HG02798 (cell line): ENCODE measurements around the gene PPP1R13B.

Source experiments
- ATAC-seq: cut with Tn5 transposase; IDR thresholded peaks from one replicate; pipeline ENCODE4 v1.9.1; 2021; ENCODE audit warnings: mild to moderate bottlenecking; ENCODE audit not compliant: unreplicated experiment, poor library complexity

PPP1R13B gene

GRCh38 chr14:103704708-103705107 lies 142.7 kb downstream of the PPP1R13B start:
- no peak for ATAC-seq

- no peak for ATAC-seq
These were observed 143.7 kb downstream of the PPP1R13B start for GRCh38 chr14:103703433-103704385.

GRCh38 chr14:103702497-103703432 lies 144.6 kb downstream of the PPP1R13B start:
- no peak for ATAC-seq

GRCh38 chr14:103702095-103702494 lies 145.3 kb downstream of the PPP1R13B start:
- ATAC-seq = no peak

- no peak for ATAC-seq
These were observed 146.5 kb downstream of the PPP1R13B start for GRCh38 chr14:103700753-103701490.

GRCh38 chr14:103699901-103700752 lies 147.2 kb downstream of the PPP1R13B start:
- ATAC-seq = no peak

- no peak for ATAC-seq
These were observed 148.1 kb downstream of the PPP1R13B start for GRCh38 chr14:103699261-103699661.

- ATAC-seq = no peak
These were observed 148.8 kb downstream of the PPP1R13B start for GRCh38 chr14:103698380-103699260.

GRCh38 chr14:103697603-103698379 lies 149.6 kb downstream of the PPP1R13B start:
- ATAC-seq = no peak

- ATAC-seq = no peak
These were observed 150.2 kb downstream of the PPP1R13B start for GRCh38 chr14:103697206-103697602.

GRCh38 chr14:103696466-103697071 lies 150.8 kb downstream of the PPP1R13B start:
- no peak for ATAC-seq

GRCh38 chr14:103696070-103696402 lies 151.3 kb downstream of the PPP1R13B start:
- no peak for ATAC-seq

GRCh38 chr14:103695296-103696069 lies 151.9 kb downstream of the PPP1R13B start:
- no peak for ATAC-seq

GRCh38 chr14:103694572-103695026 lies 152.8 kb downstream of the PPP1R13B start:
- no peak for ATAC-seq

- ATAC-seq = no peak
These were observed 153.9 kb downstream of the PPP1R13B start for GRCh38 chr14:103693515-103693914.

GRCh38 chr14:103692871-103693270 lies 154.5 kb downstream of the PPP1R13B start:
- ATAC-seq = no peak
